B cell (primary cell): ENCODE data around the gene SLC37A2. TPM values are rescaled to one million over a fixed set of nuclear protein-coding genes. Genes with fewer than 3 reads are reported as not detected.

Source experiments
- ATAC-seq: fragments of 200-7000 bp; cut with Tn5 transposase; one replicate; pipeline ENCODE4 v1.10.0; 2021; ENCODE audit warnings: low read depth, mild to moderate bottlenecking, moderate number of reproducible peaks, moderate library complexity
- CTCF ChIA-PET: fragments of 350-600 bp; sonication (Branson Sonifier 250); formaldehyde crosslinking; loops from one replicate; lab custom pipeline; 2021; ENCODE audit warnings: antibody characterized with exemption, inconsistent platforms; lab: Charles Lee
- POLR2A ChIA-PET: fragments of 350-600 bp; sonication (Branson Sonifier 250); formaldehyde crosslinking; loops from one replicate; lab custom pipeline; 2021; ENCODE audit warnings: antibody characterized with exemption; lab: Charles Lee
- DNase-seq: peaks from one replicate; pipeline ENCODE4 v3.0.0; 2013
- H2AFZ ChIP-seq: 2 replicates; pipeline ENCODE4 v1.6.1; 2012; ENCODE audit warnings: mild to moderate bottlenecking, low read depth, low read length; ENCODE audit not compliant: insufficient read depth, poor library complexity, severe bottlenecking
- H3K27ac ChIP-seq, 2 donors: 1 replicate in 1 of 2; 2 replicates in 1 of 2; pipeline ENCODE4 v1.5.1; 2012 to 2013; ENCODE audit warnings: low read length in 2 of 2, mild to moderate bottlenecking in 2 of 2, moderate library complexity in 1 of 2
- H3K27me3 ChIP-seq, 4 experiments: fragments of 200-600 bp in 1 of 4; sonication (generic) in 1 of 4; replicated peaks in 1 of 4; 1 replicate in 2 of 4; 2 replicates in 2 of 4; pipeline versions ENCODE4 v1.6.1 to v1.7.0; 2013 to 2016; ENCODE audit warnings: low read length in 3 of 4, mild to moderate bottlenecking in 2 of 4, mixed read lengths in 1 of 4, moderate library complexity in 1 of 4; ENCODE audit not compliant: insufficient read depth in 4 of 4, control insufficient read depth in 3 of 4; ENCODE audit errors: control extremely low read depth in 1 of 4
- H3K36me3 ChIP-seq, 2 experiments: replicated peaks in 1 of 2; 1 replicate in 1 of 2; 2 replicates in 1 of 2; pipeline versions ENCODE4 v1.6.1 to v1.7.1; 2013; ENCODE audit warnings: low read length in 1 of 2; ENCODE audit not compliant: insufficient read depth in 2 of 2, control insufficient read depth in 1 of 2; ENCODE audit errors: control extremely low read depth in 1 of 2, extremely low read depth in 1 of 2
- H3K4me1 ChIP-seq, 2 donors: fragments of 200-600 bp in 1 of 2; sonication (generic) in 1 of 2; 1 replicate in 1 of 2; 2 replicates in 1 of 2; pipeline versions ENCODE4 v1.5.1 to v1.6.1; 2013 to 2017; ENCODE audit warnings: low read length in 2 of 2; ENCODE audit not compliant: control insufficient read depth in 2 of 2, insufficient read depth in 2 of 2
- H3K4me2 ChIP-seq: replicated peaks from 2 replicates; pipeline ENCODE3; 2012; ENCODE audit warnings: mild to moderate bottlenecking, low read depth, low read length; ENCODE audit not compliant: poor library complexity, severe bottlenecking
- H3K4me3 ChIP-seq, 5 experiments: fragments of 200-600 bp in 1 of 5; sonication (generic) in 1 of 5; 1 replicate in 3 of 5; 2 replicates in 2 of 5; pipeline versions ENCODE4 v1.5.1 to v1.7.0; 2011 to 2016; ENCODE audit warnings: low read length in 4 of 5, mild to moderate bottlenecking in 4 of 5, low read depth in 2 of 5, control low read depth in 1 of 5, moderate library complexity in 1 of 5; ENCODE audit not compliant: insufficient read depth in 1 of 5; ENCODE audit errors: control extremely low read depth in 1 of 5, extremely low read depth in 1 of 5
- H3K79me2 ChIP-seq: fragments of 200-600 bp; sonication (generic); one replicate; pipeline ENCODE4 v1.6.0; 2016; ENCODE audit warnings: low read length; ENCODE audit not compliant: control insufficient read depth, insufficient read depth
- H3K9ac ChIP-seq: fragments of 200-600 bp; sonication (generic); 2 replicates; pipeline ENCODE4 v1.6.1; 2017; ENCODE audit warnings: mild to moderate bottlenecking, low read length, moderate library complexity
- H3K9me3 ChIP-seq, 3 donors: one replicate each; pipeline versions ENCODE4 v1.6.1 to v1.7.1; 2013; ENCODE audit warnings: low read length in 2 of 3; ENCODE audit not compliant: control insufficient read depth in 2 of 3, insufficient read depth in 1 of 3; ENCODE audit errors: control extremely low read depth in 1 of 3
- H4K20me1 ChIP-seq: 2 replicates; pipeline ENCODE4 v1.6.0; 2012; ENCODE audit warnings: mild to moderate bottlenecking, low read length; ENCODE audit not compliant: insufficient read depth, control insufficient read depth, poor library complexity, severe bottlenecking
- H3K27ac Mint-ChIP-seq: one replicate; pipeline ENCODE4 v1.8.0; 2021; ENCODE audit warnings: mixed read lengths
- H3K27me3 Mint-ChIP-seq: one replicate; pipeline ENCODE4 v1.8.0; 2021; ENCODE audit warnings: mixed read lengths
- H3K4me1 Mint-ChIP-seq: one replicate; pipeline ENCODE4 v1.8.0; 2021; ENCODE audit warnings: mixed read lengths
- H3K4me3 Mint-ChIP-seq: one replicate; pipeline ENCODE4 v1.8.0; 2021; ENCODE audit warnings: mixed read lengths
- H3K9me3 Mint-ChIP-seq: one replicate; pipeline ENCODE4 v1.8.0; 2022; ENCODE audit warnings: mixed read lengths; ENCODE audit not compliant: insufficient read depth
- CTCF ChIP-seq: fragments of 200-600 bp; IDR thresholded peaks from one replicate; pipeline ENCODE4 v1.8.0; 2022; ENCODE audit warnings: antibody characterized with exemption, mild to moderate bottlenecking
- EZH2 ChIP-seq: IDR thresholded peaks from 2 replicates; pipeline ENCODE4 v1.6.1; 2012; ENCODE audit warnings: borderline replicate concordance, low read depth, mild to moderate bottlenecking, moderate library complexity, low read length; ENCODE audit not compliant: insufficient read depth, poor library complexity, severe bottlenecking
- WGBS: methylation state at CpG from one replicate; pipeline ENCODE4 v1.1.5; 2013; ENCODE audit warnings: missing lambda C conversion rate; ENCODE audit not compliant: insufficient coverage; 5-methylcytosine and 5-hydroxymethylcytosine counted together
- intact Hi-C: fragments of 100-400 bp; cut with micrococcal nuclease; formaldehyde crosslinking; loops from one replicate; pipeline ENCODE4 v1.10.0; 2022
- polyA plus RNA-seq: library from polyadenylated mRNA; depleted of rRNA; stranded (reverse); fragments of >200 nt; gene quantifications from 2 replicates; pipeline ENCODE4 v1.2.3, GENCODE V29; 2012
- total RNA-seq, 2 donors: library from RNA; stranded (reverse); fragments of 120-200 nt in 1 of 2; gene quantifications; 1 replicate in 1 of 2; 2 replicates in 1 of 2; pipeline versions ENCODE4 v1.2.3 to v1.2.4, GENCODE V29; 2013 to 2022

Gene SLC37A2
- total and polyA plus RNA-seq, 2 donors (not counting 1 experiment from before 2014, with no cell fraction given) = 7.6 to 27.0 TPM

DNA sequence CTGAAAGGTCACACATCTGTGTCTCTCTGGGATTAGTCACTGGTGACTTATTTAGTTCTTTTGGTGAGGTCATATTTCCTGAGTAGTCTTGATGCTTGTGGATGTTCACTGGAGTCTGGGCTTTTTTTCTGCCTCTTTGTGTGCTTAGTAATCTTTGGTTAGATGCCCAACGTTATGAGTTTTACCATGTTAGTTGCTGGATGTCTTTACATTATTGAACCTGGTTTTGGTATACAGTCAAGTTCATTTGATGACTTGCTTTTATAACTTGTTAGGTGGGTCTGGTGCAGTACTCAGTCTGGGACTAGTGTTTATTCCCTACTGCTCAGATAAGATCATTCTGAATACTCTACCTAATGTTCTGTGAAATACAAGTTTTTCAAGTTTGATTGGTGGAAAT, 26.2 kb upstream of the SLC37A2 start:
- peaks cover 0 to 6% (median 4%) of the 10 kb centered on the region in 3 donors for H3K9me3 ChIP-seq
- Mint-ChIP-seq H3K9me3 (peaks cover 14% of the 10 kb centered on the region), H3K4me3 (no peak overlapping the region), H3K4me1 (no peaks in the 10 kb centered on the region), H3K27ac (no peak overlapping the region), H3K27me3 (no peaks in the 10 kb centered on the region)
- no peak overlapping the region for H3K4me2 ChIP-seq
- H3K4me3 ChIP-seq = no peak overlapping the region
- H3K27ac ChIP-seq = no peak overlapping the region
- no peak overlapping the region for H2AFZ ChIP-seq
- no peak overlapping the region for H3K9ac ChIP-seq
- H3K36me3 ChIP-seq = no peaks in the 10 kb centered on the region
- TF ChIP-seq EZH2 (no peak), CTCF (no peak)
- H3K4me1 ChIP-seq = no peaks in the 10 kb centered on the region
- ATAC-seq (peak; percentile 28), DNase-seq (no peak)
- ChIA-PET CTCF (no interaction called here), POLR2A (no interaction called here)
- no peaks in the 10 kb centered on the region for H4K20me1 ChIP-seq
- no peaks in the 10 kb centered on the region for H3K27me3 ChIP-seq
- intact Hi-C loops = no loop called here
- no peaks in the 10 kb centered on the region for H3K79me2 ChIP-seq
- WGBS = 70% methylated on average over 1 of the region's 1 CpG

DNA sequence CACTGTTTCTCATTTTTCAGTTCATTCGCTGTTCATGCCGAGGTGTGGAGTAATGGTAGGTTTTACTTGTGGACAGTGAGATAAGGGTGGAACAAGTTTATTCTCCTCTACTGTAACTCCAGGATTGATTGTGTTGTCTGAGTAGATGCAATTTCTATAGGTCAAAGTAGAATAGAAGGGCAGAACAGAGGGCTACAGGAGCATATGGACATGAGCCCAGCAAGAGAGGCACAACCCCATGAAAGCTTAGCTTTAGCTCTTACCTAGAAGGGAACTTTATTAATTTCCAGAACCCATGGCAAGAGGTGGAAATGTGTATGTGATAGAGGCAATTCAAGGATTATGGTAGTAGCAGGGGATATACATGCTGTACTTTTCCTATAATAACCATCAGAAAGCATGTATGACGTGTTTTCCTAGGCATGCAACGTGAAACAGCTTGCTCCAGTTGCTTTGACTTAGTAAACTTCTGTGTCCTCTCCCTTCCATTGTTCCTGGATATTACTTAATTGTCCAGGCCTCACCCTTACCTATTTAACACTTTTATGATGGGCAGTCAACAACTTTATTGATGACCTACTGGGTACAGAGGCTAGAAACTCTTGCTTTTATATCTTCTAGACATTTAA, 13.8 kb upstream of the SLC37A2 start:
- Mint-ChIP-seq H3K4me1 (no peaks in the 10 kb centered on the region), H3K9me3 (no peaks in the 10 kb centered on the region), H3K27ac (no peak overlapping the region), H3K27me3 (no peaks in the 10 kb centered on the region), H3K4me3 (no peak overlapping the region)
- no peak overlapping the region for H3K9ac ChIP-seq
- CTCF ChIA-PET = no interaction called here
- 94% methylated on average over 2 of the region's 4 CpGs for WGBS
- peaks cover 0 to 2% (median 1%) of the 10 kb centered on the region in 3 donors for H3K9me3 ChIP-seq
- H4K20me1 ChIP-seq = no peaks in the 10 kb centered on the region
- no peak overlapping the region for H3K27ac ChIP-seq
- H3K4me2 ChIP-seq = no peak overlapping the region
- no peak overlapping the region for H3K4me3 ChIP-seq
- POLR2A ChIA-PET = no interaction called here
- no peaks in the 10 kb centered on the region for H3K36me3 ChIP-seq
- ATAC-seq = no peak
- intact Hi-C loops = no loop called here
- H3K27me3 ChIP-seq = no peaks in the 10 kb centered on the region
- no peak for TF ChIP-seq CTCF
- H2AFZ ChIP-seq = no peak overlapping the region
- H3K4me1 ChIP-seq = no peaks in the 10 kb centered on the region
- H3K79me2 ChIP-seq = no peaks in the 10 kb centered on the region
- DNase-seq = no peak
